MCF 10A (cell line): Measurements from ENCODE around the gene C1QTNF3. TPM values are rescaled to one million over a fixed set of nuclear protein-coding genes. Genes with fewer than 3 reads are reported as not detected.
"Not testable (repeated sequence)": the region's sequence is repeated elsewhere in the genome, so short reads cannot be mapped to it uniquely, and the experiment has no call there.

Experiments
- Bru-seq: library from RNA; stranded (reverse); fragments of 400-500 nt; gene quantifications from one replicate; lab custom pipeline; 2021; lab: Mats Ljungman, UMichigan
- BruChase-seq, 2 experiments: library from RNA; stranded (reverse); fragments of 400-500 nt; gene quantifications; one replicate each; lab custom pipeline; 2021; lab: Mats Ljungman, UMichigan
- BruUV-seq: library from RNA; stranded (reverse); fragments of 400-500 nt; replicated peaks from 2 replicates; lab custom pipeline; 2021; lab: Mats Ljungman, UMichigan
- CTCF ChIA-PET: fragments of 300-600 bp; sonication (Branson Sonifier 250); formaldehyde crosslinking; extraction: SDS; loops from one replicate; lab custom pipeline; 2021; ENCODE audit warnings: antibody characterized with exemption, inconsistent platforms; lab: Yijun Ruan, JAX
- POLR2A ChIA-PET: fragments of 300-600, 350-650 bp; sonication (Branson Sonifier 250); formaldehyde crosslinking; extraction: SDS; loops from one replicate; lab custom pipeline; 2020; ENCODE audit warnings: antibody characterized with exemption, inconsistent platforms; lab: Yijun Ruan, JAX
- DNase-seq: peaks from one replicate; pipeline ENCODE4 v3.0.0-alpha.2; 2018; ENCODE audit not compliant: unreplicated experiment
- H3K27ac Mint-ChIP-seq: one replicate; pipeline ENCODE4 v1.8.0; 2022; ENCODE audit warnings: mild to moderate bottlenecking, low read depth, mixed read lengths; ENCODE audit not compliant: unreplicated experiment
- H3K27me3 Mint-ChIP-seq: one replicate; pipeline ENCODE4 v1.8.0; 2022; ENCODE audit warnings: mixed read lengths; ENCODE audit not compliant: insufficient read depth, unreplicated experiment
- H3K36me3 Mint-ChIP-seq: one replicate; pipeline ENCODE4 v1.8.0; 2022; ENCODE audit warnings: mild to moderate bottlenecking, moderate library complexity, mixed read lengths; ENCODE audit not compliant: insufficient read depth, unreplicated experiment
- H3K4me1 Mint-ChIP-seq: one replicate; pipeline ENCODE4 v1.8.0; 2022; ENCODE audit warnings: mixed read lengths; ENCODE audit not compliant: insufficient read depth, unreplicated experiment
- H3K4me3 Mint-ChIP-seq: one replicate; pipeline ENCODE4 v1.8.0; 2022; ENCODE audit warnings: mild to moderate bottlenecking, moderate library complexity, mixed read lengths; ENCODE audit not compliant: unreplicated experiment
- H3K9me3 Mint-ChIP-seq: one replicate; pipeline ENCODE4 v1.8.0; 2022; ENCODE audit warnings: mixed read lengths; ENCODE audit not compliant: unreplicated experiment
- intact Hi-C: fragments of 100-400 bp; cut with micrococcal nuclease; formaldehyde crosslinking; loops from 2 replicates; pipeline ENCODE4 v1.14.1; 2022
- long read RNA-seq: library from polyadenylated mRNA; stranded (forward); transcript quantifications from one replicate; pipeline ENCODE4 v2.0.0, GENCODE V29; 2022
- total RNA-seq: library from RNA; stranded (reverse); gene quantifications from 2 replicates; pipeline ENCODE4 v1.2.3, GENCODE V29; 2022
- TF ChIP-seq, protein P1 (sequence below): fragments of 200-600 bp; IDR thresholded peaks from one replicate; pipeline ENCODE4 v1.8.0; 2022; ENCODE audit warnings: antibody characterized with exemption, mild to moderate bottlenecking; ENCODE audit not compliant: unreplicated experiment

The C1QTNF3 gene, protein sequence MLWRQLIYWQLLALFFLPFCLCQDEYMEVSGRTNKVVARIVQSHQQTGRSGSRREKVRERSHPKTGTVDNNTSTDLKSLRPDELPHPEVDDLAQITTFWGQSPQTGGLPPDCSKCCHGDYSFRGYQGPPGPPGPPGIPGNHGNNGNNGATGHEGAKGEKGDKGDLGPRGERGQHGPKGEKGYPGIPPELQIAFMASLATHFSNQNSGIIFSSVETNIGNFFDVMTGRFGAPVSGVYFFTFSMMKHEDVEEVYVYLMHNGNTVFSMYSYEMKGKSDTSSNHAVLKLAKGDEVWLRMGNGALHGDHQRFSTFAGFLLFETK
- total RNA-seq (0.49 and 0.64 TPM in 2 replicates), Bru-seq, nascent RNA (percentile 49 among the genes with signal in this experiment), BruChase-seq, experiment 1, labeled RNA remaining after a 6-hour chase (percentile 58 among the genes with signal in this experiment), BruChase-seq, experiment 2, labeled RNA remaining after a 2-hour chase (percentile 64 among the genes with signal in this experiment)
- long read RNA-seq, result 0 reads

DNA sequence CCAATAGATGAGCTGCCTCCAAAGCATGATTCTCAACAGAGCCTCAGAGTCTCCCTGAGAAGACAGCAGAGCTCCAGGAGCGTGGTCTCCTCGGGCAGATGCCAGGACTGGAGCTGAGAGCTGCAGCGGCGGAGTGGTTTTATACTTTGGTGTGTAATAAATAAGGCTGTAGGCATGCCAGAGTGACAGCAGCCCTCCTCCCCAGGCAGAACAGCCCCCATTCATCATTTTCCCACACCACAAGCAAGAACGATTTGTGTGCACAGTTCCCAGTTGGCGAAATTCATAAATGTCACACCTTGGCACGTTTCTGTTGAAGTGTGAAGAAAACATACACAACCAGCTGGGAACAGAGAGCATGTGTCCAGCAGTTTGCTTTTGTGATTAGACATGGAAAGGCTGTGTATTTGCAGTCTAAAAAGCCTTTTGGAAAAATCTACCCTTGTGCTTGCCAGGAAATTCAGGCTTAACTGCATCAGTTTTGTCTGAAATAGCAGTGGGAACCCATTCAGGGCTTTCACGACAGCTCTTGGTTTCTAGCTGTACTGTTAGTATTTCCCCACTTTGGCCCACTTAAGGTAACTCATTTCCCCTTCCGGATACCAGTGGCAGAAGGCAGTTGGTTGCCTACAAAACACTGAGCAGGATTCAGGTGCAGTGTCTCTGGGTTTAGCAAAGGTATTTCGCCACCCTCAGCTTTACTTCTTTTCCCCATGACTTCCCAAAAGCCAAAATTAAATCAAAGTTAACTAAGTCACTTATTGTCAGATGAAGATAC, at the start of gene C1QTNF3:
C1QTNF3 (minus strand) TSS at position 115 of the 778 bp plus-strand sequence; CDS start at position 27, 88 bp downstream.
- ChIA-PET CTCF (interaction anchor here (0.7 kb wide), 1 partner anchor 855 kb away, joined by 3 read pairs; no protein-coding TSS in a partner anchor), POLR2A (interaction anchor here (1.9 kb wide), 1 partner anchor 10 kb away, joined by 9 read pairs; no protein-coding TSS in a partner anchor)
- H3K4me1 Mint-ChIP-seq, result no peaks in the 10 kb centered on the region
- intact Hi-C loops, result no loop called here
- no peaks in the 10 kb centered on the region for H3K27me3 Mint-ChIP-seq
- no TSS peak for BruUV-seq
- no peak within 1 kb of the TSS for H3K4me3 Mint-ChIP-seq
- no peak within 1 kb of the TSS for H3K27ac Mint-ChIP-seq
- TF ChIP-seq, protein P1, sequence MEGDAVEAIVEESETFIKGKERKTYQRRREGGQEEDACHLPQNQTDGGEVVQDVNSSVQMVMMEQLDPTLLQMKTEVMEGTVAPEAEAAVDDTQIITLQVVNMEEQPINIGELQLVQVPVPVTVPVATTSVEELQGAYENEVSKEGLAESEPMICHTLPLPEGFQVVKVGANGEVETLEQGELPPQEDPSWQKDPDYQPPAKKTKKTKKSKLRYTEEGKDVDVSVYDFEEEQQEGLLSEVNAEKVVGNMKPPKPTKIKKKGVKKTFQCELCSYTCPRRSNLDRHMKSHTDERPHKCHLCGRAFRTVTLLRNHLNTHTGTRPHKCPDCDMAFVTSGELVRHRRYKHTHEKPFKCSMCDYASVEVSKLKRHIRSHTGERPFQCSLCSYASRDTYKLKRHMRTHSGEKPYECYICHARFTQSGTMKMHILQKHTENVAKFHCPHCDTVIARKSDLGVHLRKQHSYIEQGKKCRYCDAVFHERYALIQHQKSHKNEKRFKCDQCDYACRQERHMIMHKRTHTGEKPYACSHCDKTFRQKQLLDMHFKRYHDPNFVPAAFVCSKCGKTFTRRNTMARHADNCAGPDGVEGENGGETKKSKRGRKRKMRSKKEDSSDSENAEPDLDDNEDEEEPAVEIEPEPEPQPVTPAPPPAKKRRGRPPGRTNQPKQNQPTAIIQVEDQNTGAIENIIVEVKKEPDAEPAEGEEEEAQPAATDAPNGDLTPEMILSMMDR, result no peak
- no peaks in the 10 kb centered on the region for H3K9me3 Mint-ChIP-seq
- H3K36me3 Mint-ChIP-seq, result no peaks in the 10 kb centered on the region
- DNase-seq, result no peak

DNA sequence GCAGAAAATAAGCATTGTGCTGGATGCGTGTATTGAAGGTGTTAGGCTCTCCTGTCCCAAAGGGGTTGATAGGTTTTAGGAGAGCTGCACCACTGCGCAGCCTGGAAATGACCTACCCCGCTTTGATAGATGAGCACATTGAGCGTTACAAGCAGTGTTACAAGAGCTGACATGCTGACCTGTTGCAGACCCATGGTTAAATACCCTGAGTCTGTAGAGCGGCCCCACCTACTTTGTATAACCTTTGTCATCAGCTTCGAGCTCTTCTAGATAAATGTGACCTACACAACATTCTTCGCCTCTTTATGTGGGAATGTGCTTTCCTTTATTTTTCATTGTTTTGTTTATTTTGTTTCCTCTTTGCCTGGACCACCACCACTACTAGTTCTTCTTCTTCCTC, 48.0 kb upstream of the C1QTNF3 start:
- CTCF ChIA-PET, POLR2A ChIA-PET: not testable (repeated sequence)

DNA sequence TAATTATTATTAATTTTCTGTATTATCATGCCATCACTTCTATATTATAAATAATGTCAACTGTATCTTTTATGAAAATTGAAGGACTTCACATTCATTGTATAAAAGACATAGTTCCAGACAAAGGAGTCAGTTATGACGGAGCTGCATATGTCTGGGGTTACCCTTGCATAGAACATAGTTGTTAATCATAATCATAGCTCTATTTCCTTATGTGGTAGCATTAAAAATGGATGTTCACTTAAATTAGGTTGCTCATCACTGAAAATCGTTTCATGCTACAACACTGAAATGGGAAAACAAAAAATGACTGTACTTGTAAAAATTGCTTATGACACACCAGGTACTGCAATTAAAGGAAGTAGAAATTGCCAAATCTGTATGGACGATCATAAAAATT, 46.8 kb upstream of the C1QTNF3 start:
- H3K4me1 Mint-ChIP-seq, H3K27ac Mint-ChIP-seq, POLR2A ChIA-PET, CTCF ChIA-PET, H3K27me3 Mint-ChIP-seq, H3K9me3 Mint-ChIP-seq, H3K4me3 Mint-ChIP-seq, BruUV-seq, DNase-seq, H3K36me3 Mint-ChIP-seq, intact Hi-C loops: not testable (repeated sequence)

More for the DNA sequence above, 48.0 kb upstream of the C1QTNF3 start:
- H3K4me1 Mint-ChIP-seq, H3K27ac Mint-ChIP-seq, H3K36me3 Mint-ChIP-seq, intact Hi-C loops, H3K4me3 Mint-ChIP-seq, DNase-seq, BruUV-seq, H3K27me3 Mint-ChIP-seq, H3K9me3 Mint-ChIP-seq: not testable (repeated sequence)

DNA sequence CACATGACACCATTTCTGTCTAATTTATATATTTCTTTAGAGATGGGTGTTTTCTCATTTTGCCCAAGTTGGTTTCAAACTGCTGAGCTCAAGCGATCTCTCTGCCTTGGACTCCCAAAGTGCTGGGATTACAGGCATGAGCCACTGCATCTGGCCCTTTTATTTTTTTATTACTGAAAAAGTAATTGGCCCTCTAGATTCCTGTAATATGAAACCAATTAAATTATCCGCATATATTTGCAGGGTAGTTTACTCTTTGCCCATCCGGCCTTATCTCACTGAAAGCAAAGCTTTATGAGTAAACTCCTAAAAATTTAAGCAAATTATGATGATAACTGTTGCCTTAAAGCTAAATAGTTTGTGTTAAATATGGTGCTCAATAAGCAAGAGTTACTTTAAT, 44.7 kb upstream of the C1QTNF3 start:
- H3K36me3 Mint-ChIP-seq, H3K4me3 Mint-ChIP-seq, BruUV-seq, intact Hi-C loops, POLR2A ChIA-PET, H3K9me3 Mint-ChIP-seq, DNase-seq, H3K4me1 Mint-ChIP-seq, H3K27me3 Mint-ChIP-seq, H3K27ac Mint-ChIP-seq: not testable (repeated sequence)
- CTCF ChIA-PET, result interaction anchor here (0.6 kb wide), 1 partner anchor 46 kb away, joined by 3 read pairs; no protein-coding TSS in a partner anchor

DNA sequence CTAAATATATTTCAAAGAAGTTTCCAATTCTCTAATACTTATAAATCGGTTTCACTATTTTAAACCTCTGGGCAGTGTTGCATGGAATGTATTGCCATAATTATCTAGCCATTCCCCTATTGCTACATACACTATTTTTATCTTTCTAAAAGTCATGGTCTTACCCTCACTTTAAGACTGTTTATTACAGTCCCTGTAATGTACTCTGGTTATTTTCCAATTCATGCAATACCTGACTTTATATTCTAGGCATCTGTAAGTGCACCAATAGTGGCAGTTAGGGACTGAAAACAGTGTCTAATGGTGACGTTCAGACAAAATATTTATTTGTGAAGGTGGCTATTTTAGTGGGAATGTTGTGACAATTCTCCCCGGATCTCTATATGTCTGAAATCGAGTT, 40.9 kb upstream of the C1QTNF3 start:
- DNase-seq, H3K36me3 Mint-ChIP-seq, intact Hi-C loops, BruUV-seq, H3K9me3 Mint-ChIP-seq, H3K27me3 Mint-ChIP-seq, H3K4me1 Mint-ChIP-seq, POLR2A ChIA-PET, H3K27ac Mint-ChIP-seq, H3K4me3 Mint-ChIP-seq, CTCF ChIA-PET: not testable (repeated sequence)

DNA sequence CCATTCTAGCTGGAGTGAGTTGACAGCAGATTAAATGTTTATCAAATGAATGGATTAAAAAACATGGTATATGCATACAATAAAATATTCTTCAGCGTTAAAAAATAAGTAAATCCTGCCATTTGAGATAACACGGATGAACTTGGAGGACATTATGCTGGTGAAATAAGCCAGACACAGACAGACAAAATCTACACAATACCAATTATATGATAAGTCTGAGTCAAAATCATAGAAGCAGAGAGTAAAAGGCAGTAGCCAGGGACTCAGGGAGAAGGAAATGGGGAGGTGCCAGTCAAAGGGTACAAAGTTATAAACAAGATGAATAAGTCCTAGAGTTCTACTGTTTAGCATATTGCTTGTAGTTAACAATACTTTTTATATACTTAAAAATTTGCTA, 36.5 kb upstream of the C1QTNF3 start:
- H3K4me1 Mint-ChIP-seq, H3K36me3 Mint-ChIP-seq, CTCF ChIA-PET, POLR2A ChIA-PET, H3K27ac Mint-ChIP-seq, intact Hi-C loops, H3K27me3 Mint-ChIP-seq, DNase-seq, H3K9me3 Mint-ChIP-seq, H3K4me3 Mint-ChIP-seq, BruUV-seq: not testable (repeated sequence)

DNA sequence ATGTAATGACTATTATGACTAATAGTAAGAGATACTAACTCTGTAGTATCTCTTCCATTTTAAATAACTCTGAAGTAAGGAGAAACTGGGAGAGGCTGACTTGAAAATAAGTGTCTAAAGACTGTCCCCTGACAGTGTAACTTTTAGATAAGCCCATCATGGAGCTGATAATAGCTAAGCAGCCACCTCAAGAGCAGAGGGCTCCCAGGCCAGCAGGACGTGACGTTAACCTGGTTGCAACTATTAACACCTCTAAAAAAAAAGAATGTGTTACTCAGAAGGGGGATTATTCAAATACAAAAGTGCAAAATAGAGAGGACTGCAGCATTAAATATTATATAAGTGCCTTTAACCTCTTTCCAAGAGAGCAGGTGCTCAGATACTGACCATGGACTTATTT, 34.6 kb upstream of the C1QTNF3 start:
- H3K4me1 Mint-ChIP-seq, H3K27ac Mint-ChIP-seq, POLR2A ChIA-PET, H3K4me3 Mint-ChIP-seq, intact Hi-C loops, H3K36me3 Mint-ChIP-seq, DNase-seq, H3K27me3 Mint-ChIP-seq, H3K9me3 Mint-ChIP-seq, BruUV-seq: not testable (repeated sequence)
- CTCF ChIA-PET, result interaction anchor here (0.8 kb wide), 1 partner anchor 80 kb away, joined by 3 read pairs; no protein-coding TSS in a partner anchor
